ENCODE data around the gene WDR38. TPM values are rescaled to one million over a fixed set of nuclear protein-coding genes. Genes with fewer than 3 reads are reported as not detected.

Gene WDR38
- total and polyA plus RNA-seq, 9 of the 15 experiments (the other 6 are each of a cell fraction or from before 2014, with no cell fraction given), result not detected

- TF ChIP-seq THRB (CRISPR knock-in tag; conservative IDR thresholded peaks at IDR 0.05), result no peak
- no peak for TF ChIP-seq ETV1 (tag; conservative IDR thresholded peaks at IDR 0.05; ENCODE audit: low read depth)
These were observed 39.1 kb upstream of the WDR38 start (continued) for GRCh38 chr9:124814164-124814535.

GRCh38 chr9:124815601-124816000 is 37.7 kb upstream of the WDR38 start:
- no peak overlapping the region for H3K27ac ChIP-seq (ENCODE audit: extremely low read depth, low read depth, low read length)
- DNase-seq (ENCODE audit: extremely low read depth in 1 of 4, low spot score in 3 of 4) (no peak), FAIRE-seq (no peak), ATAC-seq (no peak)
- H3K9me1 ChIP-seq (ENCODE audit: control insufficient read depth, insufficient read depth, low read length), result no peaks in the 10 kb centered on the region
- H3K9me3 ChIP-seq (replicated peaks; ENCODE audit: control insufficient read depth, insufficient read depth, low read depth, low read length), result no peaks in the 10 kb centered on the region
- ChIA-PET POLR2A (no interaction called here), CTCF (ENCODE audit: low intra/inter-chr PET ratio) (no interaction called here)
- no peak overlapping the region for H3K9ac ChIP-seq (ENCODE audit: insufficient read depth in 1 of 2, low read depth in 2 of 2, low read length in 2 of 2)
- H3K79me2 ChIP-seq (ENCODE audit: control insufficient read depth, insufficient read depth, low read length), result no peaks in the 10 kb centered on the region
- no peak for TF ChIP-seq SAFB2 (IDR thresholded peaks at IDR 0.05; ENCODE audit: borderline replicate concordance, low read depth, low read length, severe bottlenecking)
- no peak overlapping the region for H3K4me3 ChIP-seq
- intact Hi-C loops (cut with micrococcal nuclease), result no loop called here
- 35% methylated on average over 5 of the region's 5 CpGs for WGBS (ENCODE audit: insufficient coverage, low coverage, missing lambda C conversion rate)
- in situ Hi-C loops (cut with MboI), result no loop called here
- no TSS peak for BruUV-seq (replicated peaks)
- no peak overlapping the region for H2AFZ ChIP-seq (ENCODE audit: low read depth, low read length)
- no peaks in the 10 kb centered on the region for H3K36me3 ChIP-seq (ENCODE audit: control insufficient read depth, insufficient read depth, low read length)
- H3K4me2 ChIP-seq (ENCODE audit: insufficient read depth, low read length), result no peak overlapping the region
- no peaks in the 10 kb centered on the region for H4K20me1 ChIP-seq (replicated peaks; ENCODE audit: control insufficient read depth, insufficient read depth, low read length)
- no peaks in the 10 kb centered on the region for H3K27me3 ChIP-seq (ENCODE audit: control insufficient read depth in 2 of 2, insufficient read depth in 2 of 2, low read length in 2 of 2)
- peaks cover 13 to 15% of the 10 kb centered on the region in 2 experiments for H3K4me1 ChIP-seq (replicated peaks in 1 of 2; ENCODE audit: control insufficient read depth in 2 of 2, insufficient read depth in 2 of 2, low read length in 2 of 2)

All from K562 (cell line).